Karpas-422 (cell line): ENCODE results near the gene ZNF581. TPM values are rescaled to one million over a fixed set of nuclear protein-coding genes. Genes with fewer than 3 reads are reported as not detected.

Experiments
- total RNA-seq: library from RNA; depleted of rRNA; stranded (reverse); fragments of >200 nt; shearing (Covaris generic); gene quantifications from 2 replicates; pipeline ENCODE4 v1.2.3, GENCODE V29; 2014; ENCODE audit warnings: low replicate concordance; rRNA removed

Gene ZNF581
- total RNA-seq, 1 experiment from 2014 or later = 119 TPM

Other genes starting within 250 kb of the ZNF581 start
- gene UBE2S, start 235.9 kb upstream of the ZNF581 start, total RNA-seq = 291 and 1,094 TPM in 2 replicates
- not detected in 2 replicates for gene SHISA7, start 200.3 kb upstream of the ZNF581 start, total RNA-seq
- gene ISOC2, start 182.0 kb upstream of the ZNF581 start, total RNA-seq = 102 and 151 TPM in 2 replicates
- gene C19orf85, start 178.9 kb upstream of the ZNF581 start, total RNA-seq = not detected in 2 replicates
- gene ZNF628, start 167.0 kb upstream of the ZNF581 start, total RNA-seq = 1.1 and 6.2 TPM in 2 replicates
- 29.7 and 57.2 TPM in 2 replicates for gene NAT14, start 158.5 kb upstream of the ZNF581 start, total RNA-seq
- gene SSC5D, start 155.2 kb upstream of the ZNF581 start, total RNA-seq = 1.0 TPM in 1 of 2 replicates, not detected in the other
- not detected in 2 replicates for gene SBK2, start 106.5 kb upstream of the ZNF581 start, total RNA-seq
- not detected in 2 replicates for gene SBK3, start 98.1 kb upstream of the ZNF581 start, total RNA-seq
- gene ZNF579, start 62.8 kb upstream of the ZNF581 start, total RNA-seq = 5.0 and 8.5 TPM in 2 replicates
- 6.4 and 12.2 TPM in 2 replicates for gene FIZ1, start 44.1 kb upstream of the ZNF581 start, total RNA-seq
- gene ZNF524, start 43.4 kb upstream of the ZNF581 start, total RNA-seq = 8.4 and 20.3 TPM in 2 replicates
- 3.6 and 8.6 TPM in 2 replicates for gene ZNF865, start 38.0 kb upstream of the ZNF581 start, total RNA-seq
- gene ZNF784, start 19.1 kb upstream of the ZNF581 start, total RNA-seq = 2.8 and 3.5 TPM in 2 replicates
- gene ZNF580, start 2.6 kb upstream of the ZNF581 start, total RNA-seq = 44.3 and 47.5 TPM in 2 replicates
- 26.2 and 54.8 TPM in 2 replicates for gene CCDC106, start 4.6 kb downstream of the ZNF581 start, total RNA-seq
- gene U2AF2, start 11.4 kb downstream of the ZNF581 start, total RNA-seq = 107 and 272 TPM in 2 replicates
- gene EPN1, start 31.6 kb downstream of the ZNF581 start, total RNA-seq = 21.2 and 52.5 TPM in 2 replicates
- gene NLRP9, start 94.8 kb downstream of the ZNF581 start, total RNA-seq = not detected in 2 replicates
- gene RFPL4A, start 115.4 kb downstream of the ZNF581 start, total RNA-seq = 0.22 TPM in 1 of 2 replicates, not detected in the other
- gene RFPL4AL1, start 125.5 kb downstream of the ZNF581 start, total RNA-seq = not detected in 2 replicates
- gene NLRP11, start 188.3 kb downstream of the ZNF581 start, total RNA-seq = 1.8 and 5.0 TPM in 2 replicates
- gene NLRP4, start 192.9 kb downstream of the ZNF581 start, total RNA-seq = 28.2 and 30.2 TPM in 2 replicates